Astrocyte (in vitro differentiated cells and primary cell): ENCODE measurements around the gene SYTL2. TPM values are rescaled to one million over a fixed set of nuclear protein-coding genes. Genes with fewer than 3 reads are reported as not detected.

Experiments used
- DNase-seq: peaks from one replicate; pipeline ENCODE4 v3.0.0-alpha.2; 2010; ENCODE audit warnings: low read depth
- FAIRE-seq: peaks from 2 replicates; lab custom pipeline; 2011; peaks lifted over from hg19 to GRCh38; lab: Jason Lieb, UNC
- H2AFZ ChIP-seq: 2 replicates; pipeline ENCODE4 v1.6.0; 2012; ENCODE audit warnings: low read depth, low read length, inconsistent platforms
- H3K27ac ChIP-seq: 2 replicates; pipeline ENCODE4 v1.5.1; 2011; ENCODE audit warnings: low read depth, low read length, inconsistent platforms
- H3K27me3 ChIP-seq: 2 replicates; pipeline ENCODE4 v1.6.0; 2011; ENCODE audit warnings: low read length, inconsistent platforms; ENCODE audit not compliant: insufficient read depth
- H3K36me3 ChIP-seq: 2 replicates; pipeline ENCODE4 v1.5.1; 2011; ENCODE audit warnings: low read length, inconsistent platforms; ENCODE audit not compliant: insufficient read depth
- H3K4me1 ChIP-seq: 2 replicates; pipeline ENCODE4 v1.5.1; 2011; ENCODE audit warnings: low read length, inconsistent platforms; ENCODE audit not compliant: insufficient read depth
- H3K4me2 ChIP-seq: 2 replicates; pipeline ENCODE4 v1.6.0; 2012; ENCODE audit warnings: low read length, inconsistent platforms
- H3K4me3 ChIP-seq: 2 replicates; pipeline ENCODE4 v1.5.1; 2011; ENCODE audit warnings: low read depth, mild to moderate bottlenecking, low read length, inconsistent platforms; ENCODE audit not compliant: insufficient read depth
- H3K79me2 ChIP-seq: 2 replicates; pipeline ENCODE4 v1.6.0; 2012; ENCODE audit warnings: mild to moderate bottlenecking, low read length, inconsistent platforms; ENCODE audit not compliant: insufficient read depth
- H3K9ac ChIP-seq: 2 replicates; pipeline ENCODE4 v1.6.0; 2012; ENCODE audit warnings: mild to moderate bottlenecking, low read length, inconsistent platforms
- H3K9me3 ChIP-seq: 2 replicates; pipeline ENCODE4 v1.5.1; 2012; ENCODE audit warnings: low read depth, mild to moderate bottlenecking, low read length, inconsistent platforms; ENCODE audit not compliant: insufficient read depth
- H4K20me1 ChIP-seq: 2 replicates; pipeline ENCODE4 v1.6.0; 2012; ENCODE audit warnings: low read length, inconsistent platforms; ENCODE audit not compliant: insufficient read depth
- H3K27ac Mint-ChIP-seq: one replicate; pipeline ENCODE4 v1.8.0; 2021; ENCODE audit warnings: mild to moderate bottlenecking, mixed read lengths; ENCODE audit not compliant: unreplicated experiment
- H3K27me3 Mint-ChIP-seq: one replicate; pipeline ENCODE4 v1.8.0; 2021; ENCODE audit warnings: low read depth, mixed read lengths; ENCODE audit not compliant: unreplicated experiment
- H3K36me3 Mint-ChIP-seq: one replicate; pipeline ENCODE4 v1.8.0; 2021; ENCODE audit warnings: low read depth, mixed read lengths; ENCODE audit not compliant: unreplicated experiment
- H3K4me1 Mint-ChIP-seq: one replicate; pipeline ENCODE4 v1.8.0; 2021; ENCODE audit warnings: low read depth, mixed read lengths; ENCODE audit not compliant: unreplicated experiment
- H3K4me3 Mint-ChIP-seq: one replicate; pipeline ENCODE4 v1.8.0; 2021; ENCODE audit warnings: mild to moderate bottlenecking, moderate library complexity, mixed read lengths; ENCODE audit not compliant: unreplicated experiment
- H3K9me3 Mint-ChIP-seq: one replicate; pipeline ENCODE4 v1.8.0; 2021; ENCODE audit warnings: mild to moderate bottlenecking, mixed read lengths; ENCODE audit not compliant: unreplicated experiment
- EZH2 ChIP-seq: IDR thresholded peaks from 2 replicates; pipeline ENCODE4 v1.6.1; 2012; ENCODE audit warnings: mild to moderate bottlenecking, low read length, inconsistent platforms; ENCODE audit not compliant: insufficient read depth
- total RNA-seq: library from RNA; stranded (reverse); gene quantifications from 2 replicates; pipeline ENCODE4 v1.2.1, GENCODE V29; 2021
- TF ChIP-seq, protein P1 (sequence below): IDR thresholded peaks from 2 replicates; pipeline ENCODE4 v1.5.1; 2011; ENCODE audit warnings: low read depth, mild to moderate bottlenecking, inconsistent platforms, low read length, moderate library complexity; ENCODE audit not compliant: insufficient read depth

SYTL2 gene
- total RNA-seq, 1 donor from 2014 or later, result 36.9 TPM

DNA sequence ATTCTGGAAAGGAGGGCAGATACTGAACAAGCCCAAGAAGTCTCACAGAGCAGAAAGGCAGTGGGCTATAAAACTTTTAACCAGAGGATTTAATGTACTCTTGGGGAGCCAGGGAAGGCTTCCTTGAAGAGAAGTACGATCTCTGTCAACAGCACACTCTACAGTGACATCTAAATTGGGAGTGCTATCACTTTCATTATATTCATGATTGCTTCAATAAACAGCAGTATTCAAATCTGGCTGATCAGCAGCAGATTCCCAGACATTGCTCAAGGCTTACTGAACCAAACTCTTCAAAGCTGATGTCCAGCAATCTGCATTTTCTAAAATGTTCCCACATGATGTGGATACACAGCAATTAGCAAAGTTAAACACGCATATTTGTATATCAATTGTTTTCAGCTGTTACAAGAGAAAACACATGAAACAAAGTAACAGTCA lies 44.2 kb downstream of the SYTL2 start:
- Mint-ChIP-seq H3K4me3 (no peak overlapping the region), H3K27me3 (no peaks in the 10 kb centered on the region), H3K27ac (no peak overlapping the region), H3K36me3 (peaks cover 12% of the 10 kb centered on the region), H3K4me1 (peaks cover 15% of the 10 kb centered on the region), H3K9me3 (peaks cover 11% of the 10 kb centered on the region)
- TF ChIP-seq EZH2, result no peak
- TF ChIP-seq, protein P1, sequence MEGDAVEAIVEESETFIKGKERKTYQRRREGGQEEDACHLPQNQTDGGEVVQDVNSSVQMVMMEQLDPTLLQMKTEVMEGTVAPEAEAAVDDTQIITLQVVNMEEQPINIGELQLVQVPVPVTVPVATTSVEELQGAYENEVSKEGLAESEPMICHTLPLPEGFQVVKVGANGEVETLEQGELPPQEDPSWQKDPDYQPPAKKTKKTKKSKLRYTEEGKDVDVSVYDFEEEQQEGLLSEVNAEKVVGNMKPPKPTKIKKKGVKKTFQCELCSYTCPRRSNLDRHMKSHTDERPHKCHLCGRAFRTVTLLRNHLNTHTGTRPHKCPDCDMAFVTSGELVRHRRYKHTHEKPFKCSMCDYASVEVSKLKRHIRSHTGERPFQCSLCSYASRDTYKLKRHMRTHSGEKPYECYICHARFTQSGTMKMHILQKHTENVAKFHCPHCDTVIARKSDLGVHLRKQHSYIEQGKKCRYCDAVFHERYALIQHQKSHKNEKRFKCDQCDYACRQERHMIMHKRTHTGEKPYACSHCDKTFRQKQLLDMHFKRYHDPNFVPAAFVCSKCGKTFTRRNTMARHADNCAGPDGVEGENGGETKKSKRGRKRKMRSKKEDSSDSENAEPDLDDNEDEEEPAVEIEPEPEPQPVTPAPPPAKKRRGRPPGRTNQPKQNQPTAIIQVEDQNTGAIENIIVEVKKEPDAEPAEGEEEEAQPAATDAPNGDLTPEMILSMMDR, result no peak
- H3K4me1 ChIP-seq, result no peaks in the 10 kb centered on the region
- no peak overlapping the region for H3K4me2 ChIP-seq
- DNase-seq (no peak), FAIRE-seq (no peak)
- H2AFZ ChIP-seq, result no peak overlapping the region
- H3K27me3 ChIP-seq, result no peaks in the 10 kb centered on the region
- H3K36me3 ChIP-seq, result no peaks in the 10 kb centered on the region
- no peaks in the 10 kb centered on the region for H3K79me2 ChIP-seq
- no peak overlapping the region for H3K27ac ChIP-seq
- H3K4me3 ChIP-seq, result no peak overlapping the region
- no peaks in the 10 kb centered on the region for H4K20me1 ChIP-seq
- no peak overlapping the region for H3K9ac ChIP-seq
- no peaks in the 10 kb centered on the region for H3K9me3 ChIP-seq

DNA sequence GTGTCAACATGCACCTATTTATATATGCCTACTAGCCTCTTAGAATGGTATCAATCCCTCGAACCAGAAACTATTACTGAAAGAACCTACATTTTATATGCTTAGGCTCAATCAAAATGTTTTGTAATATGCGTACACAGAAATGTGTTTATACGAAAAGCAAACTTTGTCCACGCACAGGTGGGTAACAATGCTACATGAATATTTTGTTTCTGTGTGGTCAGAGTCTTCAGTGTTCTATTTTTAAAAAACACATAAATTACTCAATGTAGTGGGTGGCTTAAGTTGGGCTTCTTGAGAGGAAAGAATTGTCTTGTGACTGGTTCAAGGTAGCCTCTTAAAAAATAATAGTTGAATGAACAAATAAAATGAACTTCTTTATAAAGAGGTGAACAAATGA lies 46.1 kb downstream of the SYTL2 start:
- Histone ChIP-seq H3K4me3 (no peak overlapping the region), H2AFZ (no peak overlapping the region), H3K27me3 (no peaks in the 10 kb centered on the region), H3K9ac (no peak overlapping the region), H3K4me1 (peaks cover 4% of the 10 kb centered on the region), H3K4me2 (no peak overlapping the region), H3K36me3 (no peaks in the 10 kb centered on the region), H3K27ac (no peak overlapping the region), H4K20me1 (no peaks in the 10 kb centered on the region), H3K79me2 (no peaks in the 10 kb centered on the region), H3K9me3 (no peaks in the 10 kb centered on the region)
- no peak overlapping the region for H3K27ac Mint-ChIP-seq
- FAIRE-seq (no peak), DNase-seq (no peak)
- peaks cover 18% of the 10 kb centered on the region for H3K4me1 Mint-ChIP-seq
- peaks cover 11% of the 10 kb centered on the region for H3K9me3 Mint-ChIP-seq
- H3K27me3 Mint-ChIP-seq, result no peaks in the 10 kb centered on the region
- no peak overlapping the region for H3K4me3 Mint-ChIP-seq
- TF ChIP-seq, protein P1, result no peak
- TF ChIP-seq EZH2, result no peak
- H3K36me3 Mint-ChIP-seq, result peaks cover 12% of the 10 kb centered on the region

DNA sequence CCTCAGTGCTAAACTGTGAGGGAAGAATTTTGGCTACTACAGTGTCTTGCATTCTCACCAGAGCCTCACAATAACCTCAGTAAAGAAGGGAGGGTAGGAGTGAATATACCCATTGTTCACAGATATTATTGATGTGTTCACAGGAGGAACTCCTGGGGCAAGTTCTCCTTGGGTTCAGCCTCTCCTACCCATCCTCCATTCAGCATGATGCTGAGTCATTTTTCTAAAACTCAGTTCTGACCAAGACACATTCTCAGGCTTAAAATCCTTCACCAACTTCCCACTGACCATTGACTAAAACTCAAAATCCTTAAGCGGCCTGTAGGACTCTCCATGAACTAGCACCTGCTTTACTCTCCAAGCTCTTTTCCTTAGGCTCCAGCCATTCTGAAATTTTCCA lies 48.7 kb downstream of the SYTL2 start:
- Histone ChIP-seq H3K36me3 (no peaks in the 10 kb centered on the region), H3K9me3 (no peaks in the 10 kb centered on the region), H2AFZ (no peak overlapping the region), H3K4me2 (no peak overlapping the region), H3K4me1 (peaks cover 5% of the 10 kb centered on the region), H3K27ac (no peak overlapping the region), H3K4me3 (no peak overlapping the region), H3K27me3 (no peaks in the 10 kb centered on the region), H3K9ac (no peak overlapping the region), H4K20me1 (no peaks in the 10 kb centered on the region), H3K79me2 (no peaks in the 10 kb centered on the region)
- H3K9me3 Mint-ChIP-seq, result no peaks in the 10 kb centered on the region
- no peaks in the 10 kb centered on the region for H3K27me3 Mint-ChIP-seq
- H3K4me3 Mint-ChIP-seq, result no peak overlapping the region
- DNase-seq, result no peak
- H3K36me3 Mint-ChIP-seq, result no peaks in the 10 kb centered on the region
- H3K27ac Mint-ChIP-seq, result no peak overlapping the region
- H3K4me1 Mint-ChIP-seq, result peaks cover 22% of the 10 kb centered on the region
- FAIRE-seq, result no peak
- no peak for TF ChIP-seq EZH2
- TF ChIP-seq, protein P1, result no peak
